Astrocyte (in vitro differentiated cells and primary cell): Measurements from ENCODE around the gene CRY2. TPM values are rescaled to one million over a fixed set of nuclear protein-coding genes. Genes with fewer than 3 reads are reported as not detected.

Experiments
- DNase-seq: peaks from one replicate; pipeline ENCODE4 v3.0.0-alpha.2; 2010; ENCODE audit warnings: low read depth
- FAIRE-seq: peaks from 2 replicates; lab custom pipeline; 2011; peaks lifted over from hg19 to GRCh38; lab: Jason Lieb, UNC
- H2AFZ ChIP-seq: 2 replicates; pipeline ENCODE4 v1.6.0; 2012; ENCODE audit warnings: low read depth, low read length, inconsistent platforms
- H3K27ac ChIP-seq: 2 replicates; pipeline ENCODE4 v1.5.1; 2011; ENCODE audit warnings: low read depth, low read length, inconsistent platforms
- H3K27me3 ChIP-seq: 2 replicates; pipeline ENCODE4 v1.6.0; 2011; ENCODE audit warnings: low read length, inconsistent platforms; ENCODE audit not compliant: insufficient read depth
- H3K36me3 ChIP-seq: 2 replicates; pipeline ENCODE4 v1.5.1; 2011; ENCODE audit warnings: low read length, inconsistent platforms; ENCODE audit not compliant: insufficient read depth
- H3K4me1 ChIP-seq: 2 replicates; pipeline ENCODE4 v1.5.1; 2011; ENCODE audit warnings: low read length, inconsistent platforms; ENCODE audit not compliant: insufficient read depth
- H3K4me2 ChIP-seq: 2 replicates; pipeline ENCODE4 v1.6.0; 2012; ENCODE audit warnings: low read length, inconsistent platforms
- H3K4me3 ChIP-seq: 2 replicates; pipeline ENCODE4 v1.5.1; 2011; ENCODE audit warnings: low read depth, mild to moderate bottlenecking, low read length, inconsistent platforms; ENCODE audit not compliant: insufficient read depth
- H3K79me2 ChIP-seq: 2 replicates; pipeline ENCODE4 v1.6.0; 2012; ENCODE audit warnings: mild to moderate bottlenecking, low read length, inconsistent platforms; ENCODE audit not compliant: insufficient read depth
- H3K9ac ChIP-seq: 2 replicates; pipeline ENCODE4 v1.6.0; 2012; ENCODE audit warnings: mild to moderate bottlenecking, low read length, inconsistent platforms
- H3K9me3 ChIP-seq: 2 replicates; pipeline ENCODE4 v1.5.1; 2012; ENCODE audit warnings: low read depth, mild to moderate bottlenecking, low read length, inconsistent platforms; ENCODE audit not compliant: insufficient read depth
- H4K20me1 ChIP-seq: 2 replicates; pipeline ENCODE4 v1.6.0; 2012; ENCODE audit warnings: low read length, inconsistent platforms; ENCODE audit not compliant: insufficient read depth
- H3K27ac Mint-ChIP-seq: one replicate; pipeline ENCODE4 v1.8.0; 2021; ENCODE audit warnings: mild to moderate bottlenecking, mixed read lengths; ENCODE audit not compliant: unreplicated experiment
- H3K27me3 Mint-ChIP-seq: one replicate; pipeline ENCODE4 v1.8.0; 2021; ENCODE audit warnings: low read depth, mixed read lengths; ENCODE audit not compliant: unreplicated experiment
- H3K36me3 Mint-ChIP-seq: one replicate; pipeline ENCODE4 v1.8.0; 2021; ENCODE audit warnings: low read depth, mixed read lengths; ENCODE audit not compliant: unreplicated experiment
- H3K4me1 Mint-ChIP-seq: one replicate; pipeline ENCODE4 v1.8.0; 2021; ENCODE audit warnings: low read depth, mixed read lengths; ENCODE audit not compliant: unreplicated experiment
- H3K4me3 Mint-ChIP-seq: one replicate; pipeline ENCODE4 v1.8.0; 2021; ENCODE audit warnings: mild to moderate bottlenecking, moderate library complexity, mixed read lengths; ENCODE audit not compliant: unreplicated experiment
- H3K9me3 Mint-ChIP-seq: one replicate; pipeline ENCODE4 v1.8.0; 2021; ENCODE audit warnings: mild to moderate bottlenecking, mixed read lengths; ENCODE audit not compliant: unreplicated experiment
- EZH2 ChIP-seq: IDR thresholded peaks from 2 replicates; pipeline ENCODE4 v1.6.1; 2012; ENCODE audit warnings: mild to moderate bottlenecking, low read length, inconsistent platforms; ENCODE audit not compliant: insufficient read depth
- total RNA-seq: library from RNA; stranded (reverse); gene quantifications from 2 replicates; pipeline ENCODE4 v1.2.1, GENCODE V29; 2021
- TF ChIP-seq, protein P1 (sequence below): IDR thresholded peaks from 2 replicates; pipeline ENCODE4 v1.5.1; 2011; ENCODE audit warnings: low read depth, mild to moderate bottlenecking, inconsistent platforms, low read length, moderate library complexity; ENCODE audit not compliant: insufficient read depth

Gene CRY2
- total RNA-seq, 1 donor from 2014 or later: 16.9 TPM

DNA sequence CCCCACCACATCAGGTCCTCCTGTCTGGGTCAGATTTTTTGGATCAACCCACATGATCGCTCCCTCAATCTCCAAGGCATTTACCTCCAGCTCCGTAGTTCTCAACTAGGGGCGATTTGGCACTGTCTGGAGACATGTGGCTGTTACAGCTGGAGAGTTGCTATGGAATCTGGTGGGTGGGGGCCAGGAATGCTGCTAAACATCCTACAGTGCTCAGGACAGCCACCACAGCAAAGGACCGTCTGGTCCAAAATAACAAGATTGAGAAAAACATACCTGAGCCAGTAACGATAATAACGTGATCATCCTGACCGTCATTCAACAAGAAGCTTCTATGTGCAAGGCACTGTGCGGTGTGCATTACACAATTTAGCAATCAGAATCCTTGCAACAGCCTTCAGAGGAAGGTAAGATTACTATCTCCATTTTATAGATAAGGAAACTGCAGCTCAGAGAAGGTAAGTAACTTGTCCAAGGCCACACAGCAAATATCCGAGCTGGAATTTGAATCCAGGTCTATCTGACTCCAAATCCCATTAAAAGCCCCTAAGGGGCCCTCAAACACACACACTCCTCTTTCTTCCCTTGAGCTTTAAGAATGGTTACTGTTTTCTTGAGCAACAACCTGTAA, 14.3 kb upstream of the CRY2 start:
- Mint-ChIP-seq H3K36me3 (peaks cover 2% of the 10 kb centered on the region), H3K27me3 (peaks cover 57% of the 10 kb centered on the region), H3K4me3 (no peak overlapping the region), H3K4me1 (peaks cover 4% of the 10 kb centered on the region), H3K9me3 (peaks cover under 1% of the 10 kb centered on the region), H3K27ac (no peak overlapping the region)
- no peaks in the 10 kb centered on the region for H3K4me1 ChIP-seq
- TF ChIP-seq, protein P1, sequence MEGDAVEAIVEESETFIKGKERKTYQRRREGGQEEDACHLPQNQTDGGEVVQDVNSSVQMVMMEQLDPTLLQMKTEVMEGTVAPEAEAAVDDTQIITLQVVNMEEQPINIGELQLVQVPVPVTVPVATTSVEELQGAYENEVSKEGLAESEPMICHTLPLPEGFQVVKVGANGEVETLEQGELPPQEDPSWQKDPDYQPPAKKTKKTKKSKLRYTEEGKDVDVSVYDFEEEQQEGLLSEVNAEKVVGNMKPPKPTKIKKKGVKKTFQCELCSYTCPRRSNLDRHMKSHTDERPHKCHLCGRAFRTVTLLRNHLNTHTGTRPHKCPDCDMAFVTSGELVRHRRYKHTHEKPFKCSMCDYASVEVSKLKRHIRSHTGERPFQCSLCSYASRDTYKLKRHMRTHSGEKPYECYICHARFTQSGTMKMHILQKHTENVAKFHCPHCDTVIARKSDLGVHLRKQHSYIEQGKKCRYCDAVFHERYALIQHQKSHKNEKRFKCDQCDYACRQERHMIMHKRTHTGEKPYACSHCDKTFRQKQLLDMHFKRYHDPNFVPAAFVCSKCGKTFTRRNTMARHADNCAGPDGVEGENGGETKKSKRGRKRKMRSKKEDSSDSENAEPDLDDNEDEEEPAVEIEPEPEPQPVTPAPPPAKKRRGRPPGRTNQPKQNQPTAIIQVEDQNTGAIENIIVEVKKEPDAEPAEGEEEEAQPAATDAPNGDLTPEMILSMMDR: no peak
- no peak for TF ChIP-seq EZH2
- H3K79me2 ChIP-seq: no peaks in the 10 kb centered on the region
- no peak overlapping the region for H2AFZ ChIP-seq
- H3K36me3 ChIP-seq: no peaks in the 10 kb centered on the region
- H3K9ac ChIP-seq: no peak overlapping the region
- peaks cover 14% of the 10 kb centered on the region for H3K27me3 ChIP-seq
- DNase-seq (no peak), FAIRE-seq (no peak)
- H3K4me2 ChIP-seq: no peak overlapping the region
- H3K27ac ChIP-seq: no peak overlapping the region
- no peak overlapping the region for H3K4me3 ChIP-seq
- no peaks in the 10 kb centered on the region for H4K20me1 ChIP-seq
- H3K9me3 ChIP-seq: no peaks in the 10 kb centered on the region

GRCh38 chr11:45833761-45834160, 13.5 kb upstream of the CRY2 start:
- FAIRE-seq (no peak), DNase-seq (no peak)
- Mint-ChIP-seq H3K36me3 (peaks cover 2% of the 10 kb centered on the region), H3K4me3 (no peak overlapping the region), H3K27me3 (peaks cover 53% of the 10 kb centered on the region), H3K4me1 (peaks cover 4% of the 10 kb centered on the region), H3K27ac (no peak overlapping the region), H3K9me3 (peaks cover 4% of the 10 kb centered on the region)
- H3K36me3 ChIP-seq: no peaks in the 10 kb centered on the region
- no peaks in the 10 kb centered on the region for H3K9me3 ChIP-seq
- TF ChIP-seq, protein P1: no peak
- TF ChIP-seq EZH2: no peak
- no peaks in the 10 kb centered on the region for H3K4me1 ChIP-seq
- no peaks in the 10 kb centered on the region for H3K79me2 ChIP-seq
- H2AFZ ChIP-seq: no peak overlapping the region
- H3K4me3 ChIP-seq: no peak overlapping the region
- no peaks in the 10 kb centered on the region for H4K20me1 ChIP-seq
- peaks cover 6% of the 10 kb centered on the region for H3K27me3 ChIP-seq
- no peak overlapping the region for H3K27ac ChIP-seq
- H3K4me2 ChIP-seq: no peak overlapping the region
- no peak overlapping the region for H3K9ac ChIP-seq

- Mint-ChIP-seq H3K27me3 (peaks cover 48% of the 10 kb centered on the region), H3K4me3 (no peak overlapping the region), H3K4me1 (peaks cover 4% of the 10 kb centered on the region), H3K9me3 (peaks cover 4% of the 10 kb centered on the region), H3K27ac (no peak overlapping the region), H3K36me3 (peaks cover 2% of the 10 kb centered on the region)
- no peak overlapping the region for H3K4me3 ChIP-seq
- H3K9me3 ChIP-seq: no peaks in the 10 kb centered on the region
- DNase-seq (no peak), FAIRE-seq (no peak)
- no peaks in the 10 kb centered on the region for H4K20me1 ChIP-seq
- TF ChIP-seq, protein P1: no peak
- no peak for TF ChIP-seq EZH2
- no peak overlapping the region for H3K4me2 ChIP-seq
- no peaks in the 10 kb centered on the region for H3K36me3 ChIP-seq
- peaks cover 4% of the 10 kb centered on the region for H3K27me3 ChIP-seq
- no peak overlapping the region for H3K9ac ChIP-seq
- H3K4me1 ChIP-seq: no peaks in the 10 kb centered on the region
- no peak overlapping the region for H3K27ac ChIP-seq
- H2AFZ ChIP-seq: no peak overlapping the region
- H3K79me2 ChIP-seq: no peaks in the 10 kb centered on the region
Observed at GRCh38 chr11:45834298-45834756, 12.9 kb upstream of the CRY2 start.
